Subcutaneous abdominal adipose tissue (tissue), 5 donors: ENCODE data around the gene MR1.

Experiments
- H3K27ac ChIP-seq: one replicate; pipeline ENCODE4 v1.7.0; 2013; ENCODE audit warnings: low read depth, mild to moderate bottlenecking, inconsistent platforms, low read length, moderate library complexity
- H3K27me3 ChIP-seq, 5 donors: one replicate each; pipeline ENCODE4 v1.7.0; 2013; ENCODE audit warnings: low read length in 5 of 5, inconsistent platforms in 1 of 5; ENCODE audit not compliant: control insufficient read depth in 5 of 5, insufficient read depth in 4 of 5
- H3K36me3 ChIP-seq, 5 donors: one replicate each; pipeline ENCODE4 v1.7.0; 2013; ENCODE audit warnings: low read length in 5 of 5; ENCODE audit not compliant: control insufficient read depth in 5 of 5, insufficient read depth in 5 of 5
- H3K4me1 ChIP-seq, 5 donors: one replicate each; pipeline ENCODE4 v1.7.0; 2013; ENCODE audit warnings: low read length in 5 of 5, mild to moderate bottlenecking in 3 of 5, moderate library complexity in 1 of 5; ENCODE audit not compliant: control insufficient read depth in 5 of 5, insufficient read depth in 5 of 5
- H3K4me3 ChIP-seq, 5 donors: one replicate each; pipeline ENCODE4 v1.7.0; 2013; ENCODE audit warnings: low read length in 5 of 5, low read depth in 1 of 5
- H3K9ac ChIP-seq, 5 donors: one replicate each; pipeline ENCODE4 v1.7.0; 2013; ENCODE audit warnings: low read length in 5 of 5, mild to moderate bottlenecking in 4 of 5, moderate library complexity in 3 of 5
- H3K9me3 ChIP-seq, 5 donors: one replicate each; pipeline ENCODE4 v1.7.0; 2013; ENCODE audit warnings: low read length in 5 of 5; ENCODE audit not compliant: control insufficient read depth in 5 of 5
- donor health status: healthy.
- donor health status: healthy.
- donor health status: healthy.
- donor health status: healthy.
- donor health status: healthy.

Gene MR1

DNA sequence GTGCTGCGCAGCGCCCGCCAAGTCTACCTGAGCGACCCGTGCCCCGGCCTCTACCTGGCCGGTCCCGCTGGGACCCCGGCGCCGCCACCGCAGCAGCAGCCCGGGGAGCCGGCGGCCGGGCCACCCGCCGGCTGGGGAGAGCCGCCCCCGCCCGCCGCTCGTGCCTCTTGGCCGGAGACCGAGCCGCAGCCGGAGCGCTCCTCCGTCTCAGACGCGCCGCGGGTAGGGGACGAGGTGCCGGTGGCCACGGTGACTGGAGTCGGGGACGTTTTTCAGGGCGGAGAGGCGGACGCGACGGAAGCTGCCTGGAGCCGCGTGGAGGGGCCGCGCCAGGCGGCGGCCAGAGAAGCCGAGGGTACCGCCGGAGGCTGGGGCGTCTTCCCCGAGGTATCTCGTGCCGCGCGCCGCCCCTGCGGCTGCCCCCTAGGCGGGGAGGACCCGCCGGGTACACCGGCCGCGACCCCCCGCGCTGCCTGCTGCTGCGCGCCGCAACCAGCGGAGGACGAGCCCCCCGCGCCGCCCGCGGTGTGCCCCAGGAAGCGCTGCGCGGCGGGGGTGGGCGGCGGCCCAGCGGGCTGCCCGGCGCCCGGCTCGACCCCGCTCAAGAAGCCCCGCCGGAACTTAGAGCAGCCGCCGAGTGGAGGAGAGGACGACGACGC lies 55.4 kb downstream of the MR1 start:
- Histone ChIP-seq H3K9me3 (no peaks in the 10 kb centered on the region), H3K27me3 (no peaks in the 10 kb centered on the region), H3K9ac (peak overlapping the region in 4 of 5 donors; percentile 65 to 93 (median 88)), H3K27ac (peak overlapping the region; percentile 93), H3K36me3 (no peaks in the 10 kb centered on the region), H3K4me1 (peaks cover 7 to 34% (median 30%) of the 10 kb centered on the region in 5 donors), H3K4me3 (peak overlapping the region; percentile 72 to 99 (median 95))

DNA sequence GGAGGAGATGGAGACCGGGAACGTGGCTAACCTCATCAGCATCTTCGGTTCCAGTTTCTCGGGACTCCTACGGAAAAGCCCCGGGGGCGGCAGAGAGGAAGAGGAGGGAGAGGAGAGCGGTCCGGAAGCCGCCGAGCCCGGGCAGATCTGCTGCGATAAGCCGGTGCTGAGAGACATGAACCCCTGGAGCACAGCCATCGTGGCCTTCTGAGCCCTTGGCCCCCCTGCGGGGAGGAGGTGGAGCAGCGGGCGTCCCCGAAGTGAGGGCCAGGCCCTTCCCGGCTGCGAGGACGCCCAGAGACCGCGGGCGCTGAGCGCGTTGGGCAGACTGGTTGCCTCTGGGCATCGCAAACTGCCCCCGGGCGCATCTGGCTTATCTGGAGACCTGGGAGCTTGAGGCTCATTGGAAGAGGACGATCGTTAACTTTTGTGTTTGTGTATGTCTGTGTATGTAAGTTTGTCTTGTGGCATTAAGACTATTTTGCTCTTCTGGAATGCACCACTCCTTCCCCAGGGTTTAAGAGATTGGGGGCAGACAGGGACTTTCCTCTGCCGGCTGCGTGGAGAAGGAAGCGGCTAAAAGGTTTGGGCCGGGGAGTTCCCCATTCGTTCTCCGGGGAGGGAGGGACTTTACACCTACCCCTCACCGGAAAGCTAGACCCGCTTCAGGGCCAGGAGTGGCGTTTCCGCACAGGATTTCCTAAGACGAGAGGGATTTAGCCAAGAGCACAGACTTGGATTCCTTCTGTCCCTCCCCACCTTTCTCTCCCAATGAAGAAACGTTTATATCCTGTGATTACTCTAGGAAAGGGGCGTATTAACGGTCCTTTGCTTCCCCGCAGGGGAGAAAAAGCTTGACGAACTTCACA lies 56.1 kb downstream of the MR1 start:
- no peaks in the 10 kb centered on the region for H3K27me3 ChIP-seq
- peak overlapping the region; percentile 65 to 93 (median 85) for H3K9ac ChIP-seq
- H3K9me3 ChIP-seq = no peaks in the 10 kb centered on the region
- H3K27ac ChIP-seq = peak overlapping the region; percentile 93
- peaks cover 10 to 42% (median 36%) of the 10 kb centered on the region in 5 donors for H3K4me1 ChIP-seq
- no peaks in the 10 kb centered on the region for H3K36me3 ChIP-seq
- H3K4me3 ChIP-seq = peak overlapping the region; percentile 65 to 99 (median 95)

DNA sequence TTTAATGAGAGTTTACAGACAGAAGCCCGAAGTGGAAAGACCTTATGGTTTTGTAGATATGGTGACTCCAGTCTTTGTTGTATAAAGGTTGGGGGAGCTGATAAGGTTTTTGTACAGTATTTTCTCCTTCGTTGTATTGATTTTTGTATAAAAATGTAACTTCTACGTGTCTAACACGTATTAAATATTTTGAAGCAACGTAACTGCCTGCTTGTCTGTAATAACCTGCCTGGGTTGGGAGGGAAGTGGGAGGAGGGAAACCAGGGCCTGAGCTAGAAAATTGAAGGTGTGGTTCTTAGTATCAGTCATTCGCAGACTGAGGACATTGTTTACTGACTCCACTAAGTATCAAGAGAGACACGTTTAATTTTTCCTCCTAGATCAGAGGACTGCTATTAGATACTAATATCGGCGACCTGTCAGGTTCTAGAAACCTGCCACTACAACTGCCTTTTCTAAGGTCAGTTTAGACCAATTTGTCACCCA lies 56.9 kb downstream of the MR1 start:
- peaks cover 15 to 50% (median 43%) of the 10 kb centered on the region in 5 donors for H3K4me1 ChIP-seq
- H3K9me3 ChIP-seq = no peaks in the 10 kb centered on the region
- no peaks in the 10 kb centered on the region for H3K27me3 ChIP-seq
- H3K36me3 ChIP-seq = no peaks in the 10 kb centered on the region
- peak overlapping the region; percentile 65 to 99 (median 95) for H3K4me3 ChIP-seq
- H3K27ac ChIP-seq = peak overlapping the region; percentile 93
- peak overlapping the region; percentile 65 to 93 (median 85) for H3K9ac ChIP-seq

DNA sequence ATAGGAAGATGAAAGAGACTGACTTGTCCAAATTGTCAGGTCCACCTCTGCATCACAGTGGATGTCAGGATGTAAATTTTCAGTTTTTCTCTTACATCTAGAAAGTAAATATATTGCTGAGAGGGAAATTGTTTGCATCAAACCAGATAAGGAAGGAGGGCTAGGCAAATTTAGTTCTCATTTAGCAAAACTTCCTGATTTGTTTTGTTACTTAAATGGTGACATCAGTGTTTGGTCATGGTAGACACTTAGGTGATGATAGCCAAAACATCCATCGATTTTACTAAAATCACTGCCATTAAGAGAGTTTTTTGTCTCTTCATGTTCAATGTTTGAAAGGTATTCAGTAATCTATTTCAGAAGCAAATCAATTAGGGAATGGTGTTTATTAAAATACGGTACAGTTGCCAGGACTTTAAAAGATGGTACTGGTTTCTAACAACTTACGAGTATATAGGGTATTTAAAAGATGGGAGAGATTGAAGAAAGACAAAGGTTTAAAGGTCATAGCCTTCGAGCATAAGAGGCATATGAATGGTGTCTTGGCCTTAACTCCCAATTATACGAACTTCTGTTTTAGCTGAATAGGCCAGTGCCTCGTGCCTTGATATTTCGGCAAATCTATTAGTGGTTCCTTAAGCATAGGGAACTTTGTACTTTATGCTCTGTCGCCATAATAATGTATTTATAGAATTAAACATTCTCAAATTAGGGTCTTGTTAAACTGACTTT lies 57.7 kb downstream of the MR1 start:
- Histone ChIP-seq H3K27ac (peak overlapping the region; percentile 93), H3K36me3 (no peaks in the 10 kb centered on the region), H3K9me3 (no peaks in the 10 kb centered on the region), H3K9ac (peak overlapping the region in 1 of 5 donors; percentile 90), H3K4me3 (peak overlapping the region in 4 of 5 donors; percentile 88 to 99 (median 96)), H3K4me1 (peaks cover 17 to 57% (median 51%) of the 10 kb centered on the region in 5 donors), H3K27me3 (no peaks in the 10 kb centered on the region)

DNA sequence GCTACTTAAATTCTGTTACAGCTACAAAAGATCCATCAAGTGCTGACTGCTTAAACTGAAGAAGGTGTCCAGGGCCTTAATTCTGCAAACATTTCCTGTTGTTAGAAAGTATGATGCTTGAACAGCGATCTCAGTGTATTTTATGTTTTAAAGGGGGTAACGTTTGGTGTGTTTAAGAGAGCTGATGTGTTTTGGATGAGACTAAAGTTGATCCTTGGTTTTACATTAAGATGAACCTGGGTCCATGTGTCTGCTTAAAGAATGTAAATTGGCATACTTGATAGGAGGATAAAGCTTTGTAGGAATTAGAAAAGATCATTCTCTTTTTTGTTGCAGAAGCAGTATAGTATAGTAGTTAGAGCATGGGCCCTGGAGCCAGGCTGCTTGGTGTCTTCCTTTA lies 58.3 kb downstream of the MR1 start:
- no peak overlapping the region for H3K27ac ChIP-seq
- H3K27me3 ChIP-seq = no peaks in the 10 kb centered on the region
- H3K4me3 ChIP-seq = peak overlapping the region in 1 of 5 donors; percentile 88
- H3K9me3 ChIP-seq = no peaks in the 10 kb centered on the region
- no peak overlapping the region for H3K9ac ChIP-seq
- no peaks in the 10 kb centered on the region for H3K36me3 ChIP-seq
- H3K4me1 ChIP-seq = peaks cover 20 to 63% (median 57%) of the 10 kb centered on the region in 5 donors

DNA sequence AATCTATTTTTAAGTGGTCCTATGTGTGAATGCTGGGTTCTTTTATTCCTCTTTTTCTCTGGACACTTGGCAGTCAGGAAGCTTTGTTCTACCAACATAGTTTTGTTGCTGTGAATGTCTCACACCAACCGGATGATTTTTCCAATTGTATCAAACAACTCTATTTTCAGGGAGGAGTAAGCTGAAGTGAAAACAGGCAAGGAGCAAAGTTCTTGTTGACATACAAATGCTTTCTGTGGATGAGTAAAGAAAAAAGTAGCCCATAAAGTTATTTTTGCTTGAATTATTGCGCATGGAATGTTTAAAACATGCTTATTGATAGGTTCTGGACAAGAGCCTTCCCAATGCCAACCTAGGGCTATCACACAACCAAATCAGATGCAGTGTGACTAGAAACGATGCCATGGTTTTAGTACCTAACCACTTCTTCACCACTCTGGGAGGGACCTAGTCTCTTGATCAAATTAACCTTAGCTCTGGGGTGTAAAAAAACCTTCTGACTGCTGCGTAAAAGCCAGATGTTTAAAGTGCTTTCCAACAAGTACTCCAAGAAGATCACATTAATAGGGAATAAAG lies 59.2 kb downstream of the MR1 start:
- Histone ChIP-seq H3K36me3 (no peaks in the 10 kb centered on the region), H3K4me1 (peaks cover 22 to 64% (median 62%) of the 10 kb centered on the region in 5 donors), H3K27ac (no peak overlapping the region), H3K27me3 (no peaks in the 10 kb centered on the region), H3K4me3 (no peak overlapping the region), H3K9me3 (no peaks in the 10 kb centered on the region), H3K9ac (no peak overlapping the region)

DNA sequence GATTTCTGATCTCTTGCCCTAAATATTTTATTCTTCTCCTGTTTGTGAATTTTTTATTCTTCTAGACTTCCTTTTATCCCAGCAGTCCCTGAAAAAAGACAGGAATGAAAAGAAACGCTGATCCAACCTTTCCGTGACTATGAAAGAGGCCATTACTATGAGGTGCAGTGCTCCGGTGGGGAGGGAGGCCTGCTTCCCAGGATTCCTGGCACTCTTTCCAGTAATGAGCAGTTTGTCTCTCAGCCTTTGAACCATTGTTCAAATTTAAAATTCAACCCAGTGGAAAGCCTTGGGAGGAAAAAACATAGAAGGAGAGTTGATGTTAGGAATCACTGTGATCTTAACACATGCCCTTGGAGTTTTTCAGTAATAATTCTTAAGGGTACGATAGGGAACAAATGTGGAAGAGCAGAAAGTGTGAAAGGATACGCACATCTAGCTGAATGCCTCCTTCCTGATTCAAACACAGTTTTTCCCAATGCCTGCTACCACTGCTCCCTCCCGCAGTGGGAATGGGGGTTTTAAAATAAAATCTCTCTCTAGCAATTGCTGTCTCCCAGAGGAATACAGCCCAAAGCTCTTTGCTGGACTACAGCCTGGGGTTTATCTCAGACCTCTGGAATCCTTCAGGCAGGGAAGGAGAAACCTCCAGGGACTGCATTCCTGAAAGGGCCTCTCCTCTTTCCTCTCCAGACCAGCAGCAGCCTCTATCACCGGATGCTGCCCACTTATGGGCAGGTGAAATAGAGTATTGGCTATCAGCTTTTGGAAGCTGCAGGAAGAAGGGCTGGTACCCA lies 60.8 kb downstream of the MR1 start:
- Histone ChIP-seq H3K4me3 (no peak overlapping the region), H3K9me3 (no peaks in the 10 kb centered on the region), H3K4me1 (peaks cover 22 to 68% (median 63%) of the 10 kb centered on the region in 5 donors), H3K9ac (peak overlapping the region in 1 of 5 donors; percentile 56), H3K27ac (peak overlapping the region; percentile 41), H3K36me3 (no peaks in the 10 kb centered on the region), H3K27me3 (no peaks in the 10 kb centered on the region)

DNA sequence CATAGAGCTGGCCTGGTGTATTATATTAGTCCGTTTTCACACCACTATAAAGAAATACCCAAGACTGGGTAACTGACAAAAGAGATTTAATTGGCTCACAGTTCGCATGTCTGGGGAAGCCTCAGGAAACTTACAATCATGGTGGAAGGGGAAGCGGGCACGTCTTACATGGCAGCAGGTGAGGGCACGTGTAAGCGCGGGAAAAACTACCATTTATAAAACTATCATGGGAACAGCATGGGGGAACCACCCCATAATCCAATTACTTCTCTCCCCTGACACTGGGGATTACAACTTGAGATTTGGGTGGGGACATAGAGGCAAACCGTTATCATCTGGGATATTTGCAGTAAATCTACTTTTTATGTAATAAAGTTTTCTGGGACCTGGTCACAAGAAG lies 61.5 kb downstream of the MR1 start:
- Histone ChIP-seq H3K4me3 (no peak overlapping the region), H3K9ac (no peak overlapping the region), H3K36me3 (no peaks in the 10 kb centered on the region), H3K27ac (no peak overlapping the region), H3K4me1 (peaks cover 21 to 69% (median 63%) of the 10 kb centered on the region in 5 donors), H3K27me3 (no peaks in the 10 kb centered on the region), H3K9me3 (no peaks in the 10 kb centered on the region)

DNA sequence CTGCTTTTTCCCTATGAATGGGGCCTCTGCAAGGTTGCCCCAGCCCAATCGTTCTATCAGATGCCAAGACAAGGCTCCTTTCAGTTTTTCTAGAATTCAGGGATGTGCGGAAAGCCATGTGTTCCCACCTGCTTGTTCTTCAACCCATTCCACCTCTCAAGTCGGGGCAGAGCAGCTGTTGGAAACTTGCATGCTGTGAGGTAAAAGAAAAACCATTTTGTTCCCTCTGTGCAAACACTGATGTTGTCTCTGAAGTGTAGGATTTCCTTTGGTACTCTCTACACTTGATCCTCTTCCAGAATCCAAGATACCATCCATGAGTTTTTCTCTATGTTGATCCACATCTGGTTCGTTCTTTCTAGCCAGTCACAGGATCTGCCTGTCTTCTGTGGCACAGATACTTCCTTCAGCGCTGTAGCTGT lies 62.0 kb downstream of the MR1 start:
- Histone ChIP-seq H3K4me3 (no peak overlapping the region), H3K27me3 (peaks cover 0 to under 1% (median 0%) of the 10 kb centered on the region in 5 donors), H3K27ac (no peak overlapping the region), H3K36me3 (no peaks in the 10 kb centered on the region), H3K9ac (no peak overlapping the region), H3K4me1 (peaks cover 21 to 64% (median 57%) of the 10 kb centered on the region in 5 donors), H3K9me3 (no peaks in the 10 kb centered on the region)
